Transverse colon (tissue), 4 donors: ENCODE measurements around the gene SF3A2. TPM values are rescaled to one million over a fixed set of nuclear protein-coding genes. Genes with fewer than 3 reads are reported as not detected.

Experiments used
- DNase-seq: peaks from one replicate; pipeline ENCODE4 v3.0.0-alpha.2; 2019
- H3K27ac ChIP-seq, 4 donors: fragments of 200-600 bp; sonication (generic); 2 replicates each; pipeline ENCODE4 v1.5.1; 2016 to 2018; ENCODE audit warnings: inconsistent platforms in 4 of 4
- H3K27me3 ChIP-seq: fragments of 200-600 bp; sonication (generic); 2 replicates; pipeline ENCODE4 v1.5.1; 2017; ENCODE audit warnings: inconsistent platforms
- H3K36me3 ChIP-seq, 4 donors: fragments of 200-600 bp; sonication (generic); 2 replicates each; pipeline ENCODE4 v1.5.1; 2017 to 2019; ENCODE audit warnings: inconsistent platforms in 4 of 4
- H3K4me1 ChIP-seq, 4 donors: fragments of 200-600 bp; sonication (generic); 2 replicates each; pipeline ENCODE4 v1.5.1; 2017 to 2020; ENCODE audit warnings: inconsistent platforms in 4 of 4
- H3K4me3 ChIP-seq, 4 donors: fragments of 200-600 bp; sonication (generic); 1 replicate in 1 of 4; 2 replicates in 3 of 4; pipeline versions ENCODE4 v1.5.1 to v1.6.1; 2017 to 2019; ENCODE audit warnings: inconsistent platforms in 4 of 4
- H3K9me3 ChIP-seq, 2 donors: fragments of 200-600 bp; sonication (generic); 2 replicates each; pipeline ENCODE4 v1.5.1; 2017 to 2019; ENCODE audit warnings: inconsistent platforms in 2 of 2
- CTCF ChIP-seq, 5 experiments: fragments of 200-600 bp in 3 of 5; fragments of 450-650 bp in 2 of 5; sonication (generic) in 3 of 5; IDR thresholded peaks; 1 replicate in 2 of 5; 2 replicates in 3 of 5; pipeline ENCODE4 v1.5.1; 2016 to 2017; ENCODE audit warnings: antibody characterized with exemption in 5 of 5, inconsistent platforms in 3 of 5, mild to moderate bottlenecking in 2 of 5, moderate library complexity in 1 of 5
- EP300 ChIP-seq: sonication (generic); formaldehyde crosslinking; IDR thresholded peaks from one replicate; pipeline ENCODE4 v1.6.1; 2017; ENCODE audit warnings: antibody characterized with exemption, low read depth
- POLR2A ChIP-seq: fragments of 450-650 bp; IDR thresholded peaks from one replicate; pipeline ENCODE4 v1.6.1; 2016; ENCODE audit warnings: antibody characterized with exemption, mild to moderate bottlenecking, moderate library complexity
- POLR2AphosphoS5 ChIP-seq, 3 donors: sonication (generic); formaldehyde crosslinking; IDR thresholded peaks; one replicate each; pipeline ENCODE4 v1.6.1; 2016; ENCODE audit warnings: antibody characterized with exemption in 3 of 3
- WGBS, 2 donors: methylation state at CpG; one replicate each; pipeline ENCODE4 v1.1.5; 2018; ENCODE audit warnings: low coverage in 1 of 2; 5-methylcytosine and 5-hydroxymethylcytosine counted together
- in situ Hi-C, 4 donors: fragments of 200-750 bp; cut with MboI; loops; one replicate each; pipeline versions ENCODE4 v1.15.0 to v1.15.1; 2017; ENCODE audit warnings: low sequenced_read_pairs in 3 of 4, low pct_ligation_motif_present in 1 of 4, low pct_unique_long_range_greater_than_20kb in 1 of 4
- intact Hi-C: fragments of 100-400 bp; cut with DNase I; formaldehyde crosslinking; loops from one replicate; pipeline ENCODE4 v1.15.1; 2023; ENCODE audit warnings: low total_unique reads
- total RNA-seq, 4 donors: library from RNA; depleted of rRNA; stranded (reverse); fragments of >200 nt; gene quantifications; one replicate each; pipeline ENCODE4 v1.1.0, GENCODE V29; 2016

SF3A2 gene
- total RNA-seq, 4 donors from 2014 or later = 35.8 to 54.6 (median 41.6) TPM

- no peak overlapping the region for H3K27ac ChIP-seq
Observed at GRCh38 chr19:2250766-2251105, 14.1 kb downstream of the SF3A2 start.

GRCh38 chr19:2251106-2252054 is 14.8 kb downstream of the SF3A2 start:
- peak overlapping the region in 1 of 4 donors; percentile 32 for H3K4me3 ChIP-seq

More at GRCh38 chr19:2250766-2251105, 14.1 kb downstream of the SF3A2 start:
- Histone ChIP-seq H3K9me3 (no peaks in the 10 kb centered on the region), H3K4me3 (no peak overlapping the region), H3K27me3 (peaks cover 56% of the 10 kb centered on the region), H3K4me1 (peaks cover 9 to 38% (median 38%) of the 10 kb centered on the region in 4 donors), H3K36me3 (peaks cover 0 to 24% (median 10%) of the 10 kb centered on the region in 4 donors)
- no peak for DNase-seq
- intact Hi-C loops = no loop called here
- 17% methylated on average over 35 of the region's 40 CpGs; no CpG with 5 or more reads in 1 of the 2 donors for WGBS, 2 donors
- no peak for TF ChIP-seq POLR2A
- TF ChIP-seq POLR2AphosphoS5 (IDR thresholded peaks at IDR 0.05) = no peak
- no peak for TF ChIP-seq EP300
- TF ChIP-seq CTCF (IDR thresholded peaks at IDR 0.05) = no peak
- in situ Hi-C loops = loop anchor here in 1 of 4 donors (25.0 kb wide), 1 partner anchor 88 kb away; the partner anchor contains the start of genes AP3D1 and DOT1L

GRCh38 chr19:2252055-2252796 is 15.6 kb downstream of the SF3A2 start:
- TF ChIP-seq POLR2A (no peak), CTCF (IDR thresholded peaks at IDR 0.05) (no peak), POLR2AphosphoS5 (IDR thresholded peaks at IDR 0.05) (no peak), EP300 (no peak)
- intact Hi-C loops (no loop called here), in situ Hi-C loops (loop anchor here in 1 of 4 donors (25.0 kb wide), 1 partner anchor 90 kb away; the partner anchor contains the start of genes AP3D1 and DOT1L)
- Histone ChIP-seq H3K27me3 (peaks cover 56% of the 10 kb centered on the region), H3K4me1 (peaks cover 9 to 38% (median 38%) of the 10 kb centered on the region in 4 donors), H3K4me3 (peak overlapping the region in 1 of 4 donors; percentile 32), H3K27ac (no peak overlapping the region), H3K9me3 (no peaks in the 10 kb centered on the region), H3K36me3 (peaks cover 0 to 9% (median 3%) of the 10 kb centered on the region in 4 donors)
- 17% methylated on average over 54 of the region's 74 CpGs; no CpG with 5 or more reads in 1 of the 2 donors for WGBS, 2 donors
- no peak for DNase-seq

More at GRCh38 chr19:2251106-2252054, 14.8 kb downstream of the SF3A2 start:
- peaks cover 0 to 17% (median 7%) of the 10 kb centered on the region in 4 donors for H3K36me3 ChIP-seq
- no peak overlapping the region for H3K27ac ChIP-seq
- peaks cover 9 to 38% (median 38%) of the 10 kb centered on the region in 4 donors for H3K4me1 ChIP-seq
- intact Hi-C loops (no loop called here), in situ Hi-C loops (loop anchor here in 1 of 4 donors (25.0 kb wide), 1 partner anchor 89 kb away; the partner anchor contains the start of genes AP3D1 and DOT1L)
- TF ChIP-seq POLR2AphosphoS5 (IDR thresholded peaks at IDR 0.05) = no peak
- TF ChIP-seq POLR2A = no peak
- no peak for TF ChIP-seq EP300
- no peak for TF ChIP-seq CTCF (IDR thresholded peaks at IDR 0.05)
- 19% methylated on average over 68 of the region's 125 CpGs; no CpG with 5 or more reads in 1 of the 2 donors for WGBS, 2 donors
- H3K27me3 ChIP-seq = peaks cover 56% of the 10 kb centered on the region
- DNase-seq = no peak
- H3K9me3 ChIP-seq = no peaks in the 10 kb centered on the region

- no peak for TF ChIP-seq EP300
- in situ Hi-C loops = loop anchor here in 1 of 4 donors (25.0 kb wide), 1 partner anchor 90 kb away; the partner anchor contains the start of genes AP3D1 and DOT1L
- Histone ChIP-seq H3K27me3 (peaks cover 56% of the 10 kb centered on the region), H3K27ac (no peak overlapping the region), H3K4me1 (peaks cover 9 to 38% (median 38%) of the 10 kb centered on the region in 4 donors), H3K9me3 (no peaks in the 10 kb centered on the region), H3K4me3 (peak overlapping the region in 1 of 4 donors; percentile 32), H3K36me3 (peaks cover 0 to 4% (median under 1%) of the 10 kb centered on the region in 4 donors)
- 0% methylated on average over 1 of the region's 18 CpGs; no CpG with 5 or more reads in 1 of the 2 donors for WGBS, 2 donors
- intact Hi-C loops = no loop called here
- DNase-seq = no peak
Observed at GRCh38 chr19:2252797-2253105, 16.1 kb downstream of the SF3A2 start.
